Natural killer cell (primary cell): ENCODE data around the gene PIH1D2. TPM values are rescaled to one million over a fixed set of nuclear protein-coding genes. Genes with fewer than 3 reads are reported as not detected.

Source experiments
- ATAC-seq, 3 donors: fragments of 150-1000 bp in 2 of 3; fragments of 200-7000 bp in 1 of 3; cut with Tn5 transposase; 1 replicate in 1 of 3; 2 replicates in 2 of 3; pipeline ENCODE4 v1.10.0; 2021; ENCODE audit warnings: mild to moderate bottlenecking in 2 of 3, moderate library complexity in 2 of 3
- DNase-seq, 2 donors: peaks; one replicate each; pipeline versions ENCODE4 v3.0.0 to v3.0.0-alpha.2; 2013 to 2021; ENCODE audit warnings: mixed read lengths in 1 of 2
- H3K27ac ChIP-seq: one replicate; pipeline ENCODE4 v1.5.1; 2013; ENCODE audit warnings: mild to moderate bottlenecking, low read length
- H3K27me3 ChIP-seq: one replicate; pipeline ENCODE4 v1.6.1; 2013; ENCODE audit warnings: low read length; ENCODE audit not compliant: control insufficient read depth, insufficient read depth
- H3K36me3 ChIP-seq: one replicate; pipeline ENCODE4 v1.6.1; 2013; ENCODE audit warnings: low read length; ENCODE audit not compliant: control insufficient read depth, insufficient read depth
- H3K4me1 ChIP-seq: one replicate; pipeline ENCODE4 v1.6.1; 2013; ENCODE audit warnings: low read length; ENCODE audit not compliant: control insufficient read depth, insufficient read depth
- H3K4me3 ChIP-seq: one replicate; pipeline ENCODE4 v1.5.1; 2013; ENCODE audit warnings: low read length
- H3K9me3 ChIP-seq: one replicate; pipeline ENCODE4 v1.6.1; 2013; ENCODE audit warnings: low read length; ENCODE audit not compliant: control insufficient read depth, insufficient read depth
- H3K27ac Mint-ChIP-seq, 2 donors: one replicate each; pipeline ENCODE4 v1.8.0; 2022; ENCODE audit warnings: mild to moderate bottlenecking in 2 of 2, mixed read lengths in 2 of 2, moderate library complexity in 1 of 2
- H3K27me3 Mint-ChIP-seq, 2 donors: one replicate each; pipeline ENCODE4 v1.8.0; 2022; ENCODE audit warnings: low read depth in 2 of 2, mixed read lengths in 2 of 2
- H3K36me3 Mint-ChIP-seq: one replicate; pipeline ENCODE4 v1.8.0; 2022; ENCODE audit warnings: mixed read lengths
- H3K4me1 Mint-ChIP-seq, 2 donors: one replicate each; pipeline ENCODE4 v1.8.0; 2022; ENCODE audit warnings: mixed read lengths in 2 of 2
- H3K4me3 Mint-ChIP-seq: one replicate; pipeline ENCODE4 v1.8.0; 2022; ENCODE audit warnings: mild to moderate bottlenecking, moderate library complexity, mixed read lengths
- H3K9me3 Mint-ChIP-seq, 2 donors: one replicate each; pipeline ENCODE4 v1.8.0; 2022; ENCODE audit warnings: mixed read lengths in 2 of 2
- CTCF ChIP-seq: fragments of 200-600 bp; IDR thresholded peaks from one replicate; pipeline ENCODE4 v1.8.0; 2022; ENCODE audit warnings: antibody characterized with exemption
- WGBS: methylation state at CpG from one replicate; pipeline ENCODE4 v1.1.7; 2013; ENCODE audit warnings: missing lambda C conversion rate; ENCODE audit not compliant: insufficient coverage; 5-methylcytosine and 5-hydroxymethylcytosine counted together
- intact Hi-C: fragments of 100-400 bp; cut with micrococcal nuclease; formaldehyde crosslinking; loops from one replicate; pipeline ENCODE4 v1.14.2; 2022
- total RNA-seq, 4 donors: library from RNA; stranded (reverse); fragments of 120-200 nt in 1 of 4; gene quantifications; one replicate each; pipeline versions ENCODE4 v1.2.3 to v1.2.4, GENCODE V29; 2013 to 2022

The PIH1D2 gene
- not detected for total RNA-seq
- 0.34 TPM for total RNA-seq (2013)

- WGBS = under 1% methylated on average over 32 of the region's 43 CpGs
- Mint-ChIP-seq H3K4me3 (peak within 1 kb of the TSS; percentile 94), H3K4me1 (peaks cover 25 to 29% of the 10 kb centered on the region in 2 donors), H3K9me3 (no peaks in the 10 kb centered on the region), H3K36me3 (no peaks in the 10 kb centered on the region), H3K27me3 (peaks cover 6 to 8% of the 10 kb centered on the region in 2 donors), H3K27ac (peak within 1 kb of the TSS; percentile 95 to 96)
- peaks cover 6% of the 10 kb centered on the region for H3K4me1 ChIP-seq
- peak within 1 kb of the TSS; percentile 97 for H3K4me3 ChIP-seq
- peak within 1 kb of the TSS; percentile 51 for H3K27ac ChIP-seq
- peak; percentile 90 to 93 (median 91) for ATAC-seq
- peaks cover 2% of the 10 kb centered on the region for H3K27me3 ChIP-seq
- H3K36me3 ChIP-seq = peaks cover 23% of the 10 kb centered on the region
- intact Hi-C loops = loop anchor here (1.0 to 2.0 kb wide), 3 partner anchors 12 to 203 kb away; partner anchors contain the start of genes ALG9, CFAP68, FDXACB1 and SDHD
- DNase-seq = peak; percentile 79 to 92
- no peaks in the 10 kb centered on the region for H3K9me3 ChIP-seq
- no peak for TF ChIP-seq CTCF
Observed at GRCh38 chr11:112073941-112074811, at the start of gene PIH1D2, which contains the start of gene NKAPD1. PIH1D2 (minus strand) TSS chr11:112074017; CDS start chr11:112073174, 843 bp downstream. NKAPD1 (plus strand) TSS chr11:112074299; CDS start chr11:112075575, 1,276 bp downstream.

GRCh38 chr11:112123129-112123528 is 49.3 kb upstream of the PIH1D2 start:
- intact Hi-C loops = no loop called here
- Mint-ChIP-seq H3K27ac (no peak overlapping the region), H3K36me3 (no peaks in the 10 kb centered on the region), H3K27me3 (no peaks in the 10 kb centered on the region), H3K4me1 (no peaks in the 10 kb centered on the region), H3K9me3 (no peaks in the 10 kb centered on the region), H3K4me3 (no peak overlapping the region)
- H3K27ac ChIP-seq = no peak overlapping the region
- TF ChIP-seq CTCF = no peak
- DNase-seq (no peak), ATAC-seq (no peak)
- no peaks in the 10 kb centered on the region for H3K9me3 ChIP-seq
- 98% methylated on average over 4 of the region's 4 CpGs for WGBS
- no peaks in the 10 kb centered on the region for H3K27me3 ChIP-seq
- no peaks in the 10 kb centered on the region for H3K36me3 ChIP-seq
- H3K4me3 ChIP-seq = no peak overlapping the region
- no peaks in the 10 kb centered on the region for H3K4me1 ChIP-seq

- intact Hi-C loops = no loop called here
- no peak for TF ChIP-seq CTCF
- Histone ChIP-seq H3K27ac (no peak overlapping the region), H3K4me3 (no peak overlapping the region), H3K27me3 (no peaks in the 10 kb centered on the region), H3K9me3 (no peaks in the 10 kb centered on the region), H3K36me3 (no peaks in the 10 kb centered on the region), H3K4me1 (no peaks in the 10 kb centered on the region)
- 98% methylated on average over 5 of the region's 5 CpGs for WGBS
- no peak for ATAC-seq
- Mint-ChIP-seq H3K4me3 (no peak overlapping the region), H3K27me3 (no peaks in the 10 kb centered on the region), H3K4me1 (no peaks in the 10 kb centered on the region), H3K9me3 (no peaks in the 10 kb centered on the region), H3K27ac (no peak overlapping the region), H3K36me3 (no peaks in the 10 kb centered on the region)
- no peak for DNase-seq
Observed at GRCh38 chr11:112121981-112122615, 48.3 kb upstream of the PIH1D2 start.
